Adipocyte (in vitro differentiated cells): Measurements from ENCODE around the gene CBX8.

ENCODE experiments used
- DNase-seq: peaks from one replicate; pipeline ENCODE4 v3.0.0-alpha.2; 2015; ENCODE audit warnings: low read depth
- H3K27me3 ChIP-seq: replicated peaks from 2 replicates; pipeline ENCODE4 v1.7.0; 2013; ENCODE audit warnings: mild to moderate bottlenecking, low read length, moderate library complexity; ENCODE audit not compliant: control insufficient read depth, insufficient read depth
- H3K36me3 ChIP-seq: 2 replicates; pipeline ENCODE4 v1.7.0; 2013; ENCODE audit warnings: low read length, mild to moderate bottlenecking, moderate library complexity; ENCODE audit not compliant: control insufficient read depth, insufficient read depth, severe bottlenecking
- H3K4me1 ChIP-seq: 2 replicates; pipeline ENCODE4 v1.7.0; 2013; ENCODE audit warnings: mild to moderate bottlenecking, low read length, moderate library complexity; ENCODE audit not compliant: control insufficient read depth, insufficient read depth
- H3K4me3 ChIP-seq: 2 replicates; pipeline ENCODE4 v1.7.0; 2013; ENCODE audit warnings: mild to moderate bottlenecking, low read length, moderate library complexity
- H3K9ac ChIP-seq: 2 replicates; pipeline ENCODE4 v1.7.0; 2013; ENCODE audit warnings: mild to moderate bottlenecking, low read length, moderate library complexity
- H3K9me3 ChIP-seq: 2 replicates; pipeline ENCODE4 v1.7.0; 2013; ENCODE audit warnings: mild to moderate bottlenecking, low read length, moderate library complexity; ENCODE audit not compliant: control insufficient read depth

CBX8 gene

DNA sequence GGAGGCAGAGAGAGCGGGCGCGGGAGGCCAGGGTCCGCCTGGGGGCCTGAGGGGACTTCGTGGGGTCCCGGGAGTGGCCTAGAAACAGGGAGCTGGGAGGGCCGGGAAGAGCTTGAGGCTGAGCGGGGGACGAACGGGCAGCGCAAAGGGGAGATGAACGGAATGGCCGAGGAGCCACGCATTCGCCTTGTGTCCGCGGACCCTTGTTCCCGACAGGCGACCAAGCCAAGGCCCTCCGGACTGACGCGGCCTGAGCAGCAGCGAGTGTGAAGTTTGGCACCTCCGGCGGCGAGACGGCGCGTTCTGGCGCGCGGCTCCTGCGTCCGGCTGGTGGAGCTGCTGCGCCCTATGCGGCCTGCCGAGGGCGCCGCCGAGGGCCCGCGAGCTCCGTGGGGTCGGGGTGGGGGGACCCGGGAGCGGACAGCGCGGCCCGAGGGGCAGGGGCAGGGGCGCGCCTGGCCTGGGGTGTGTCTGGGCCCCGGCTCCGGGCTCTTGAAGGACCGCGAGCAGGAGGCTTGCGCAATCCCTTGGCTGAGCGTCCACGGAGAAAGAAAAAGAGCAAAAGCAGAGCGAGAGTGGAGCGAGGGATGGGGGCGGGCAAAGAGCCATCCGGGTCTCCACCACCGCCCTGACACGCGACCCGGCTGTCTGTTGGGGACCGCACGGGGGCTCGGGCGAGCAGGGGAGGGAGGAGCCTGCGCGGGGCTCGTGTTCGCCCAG lies 43.6 kb upstream of the CBX8 start:
- Histone ChIP-seq H3K9me3 (no peaks in the 10 kb centered on the region), H3K27me3 (peaks cover 20% of the 10 kb centered on the region), H3K9ac (peak overlapping the region; percentile 72), H3K4me1 (peaks cover 34% of the 10 kb centered on the region), H3K36me3 (no peaks in the 10 kb centered on the region), H3K4me3 (peak overlapping the region; percentile 76)
- DNase-seq = peak; percentile 88

GRCh38 chr17:79839356-79840268 lies 42.7 kb upstream of the CBX8 start, which contains the start of gene CBX4:
CBX4 (minus strand) TSS chr17:79839440; CDS start chr17:79839251, 189 bp downstream.
- Histone ChIP-seq H3K36me3 (peaks cover 7% of the 10 kb centered on the region), H3K4me1 (peaks cover 29% of the 10 kb centered on the region), H3K9ac (peak within 1 kb of the TSS; percentile 92), H3K27me3 (peaks cover 20% of the 10 kb centered on the region), H3K9me3 (no peaks in the 10 kb centered on the region), H3K4me3 (peak within 1 kb of the TSS; percentile 97)
- DNase-seq = peak; percentile 98

DNA sequence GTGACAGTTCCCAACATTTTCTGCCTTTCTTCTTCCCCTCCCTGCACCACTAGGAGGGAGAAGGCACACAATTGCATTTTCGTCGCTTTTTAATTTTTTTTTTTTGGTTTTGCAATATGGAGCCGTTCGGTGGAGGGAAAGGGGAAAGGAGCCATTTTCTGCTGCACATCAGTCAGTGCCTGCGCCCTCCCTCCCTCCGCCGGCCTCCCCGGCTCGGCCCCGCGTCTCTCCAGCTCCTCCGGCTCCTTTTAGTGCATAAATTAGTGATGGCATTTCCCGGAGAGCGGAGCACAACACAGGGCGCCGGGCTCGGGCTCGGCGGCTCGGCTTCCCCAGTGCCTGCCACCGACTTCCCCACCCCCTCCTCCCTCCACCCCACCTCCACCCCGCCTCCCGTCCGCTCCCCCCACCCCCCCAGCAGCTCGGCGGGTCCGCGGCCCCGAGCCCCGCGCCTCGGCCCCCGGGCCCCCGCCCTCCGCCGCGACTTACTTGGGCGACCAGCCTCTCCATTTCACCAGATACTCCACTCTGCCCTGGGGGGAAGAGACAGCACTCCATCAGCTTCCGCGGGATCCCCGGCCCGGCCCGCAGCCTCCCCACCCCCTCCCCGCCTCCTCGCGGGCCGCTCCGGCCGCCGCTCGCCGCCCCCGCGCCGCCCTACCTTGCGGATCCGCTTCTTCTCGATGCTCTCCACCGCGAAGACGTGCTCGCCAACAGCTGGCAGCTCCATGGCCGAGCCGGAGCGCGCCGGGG lies 41.8 kb upstream of the CBX8 start:
- H3K36me3 ChIP-seq = peaks cover 10% of the 10 kb centered on the region
- no peaks in the 10 kb centered on the region for H3K9me3 ChIP-seq
- H3K4me3 ChIP-seq = peak overlapping the region; percentile 97
- H3K4me1 ChIP-seq = peaks cover 26% of the 10 kb centered on the region
- DNase-seq = peak; percentile 76
- peak overlapping the region; percentile 92 for H3K9ac ChIP-seq
- peaks cover 20% of the 10 kb centered on the region for H3K27me3 ChIP-seq

DNA sequence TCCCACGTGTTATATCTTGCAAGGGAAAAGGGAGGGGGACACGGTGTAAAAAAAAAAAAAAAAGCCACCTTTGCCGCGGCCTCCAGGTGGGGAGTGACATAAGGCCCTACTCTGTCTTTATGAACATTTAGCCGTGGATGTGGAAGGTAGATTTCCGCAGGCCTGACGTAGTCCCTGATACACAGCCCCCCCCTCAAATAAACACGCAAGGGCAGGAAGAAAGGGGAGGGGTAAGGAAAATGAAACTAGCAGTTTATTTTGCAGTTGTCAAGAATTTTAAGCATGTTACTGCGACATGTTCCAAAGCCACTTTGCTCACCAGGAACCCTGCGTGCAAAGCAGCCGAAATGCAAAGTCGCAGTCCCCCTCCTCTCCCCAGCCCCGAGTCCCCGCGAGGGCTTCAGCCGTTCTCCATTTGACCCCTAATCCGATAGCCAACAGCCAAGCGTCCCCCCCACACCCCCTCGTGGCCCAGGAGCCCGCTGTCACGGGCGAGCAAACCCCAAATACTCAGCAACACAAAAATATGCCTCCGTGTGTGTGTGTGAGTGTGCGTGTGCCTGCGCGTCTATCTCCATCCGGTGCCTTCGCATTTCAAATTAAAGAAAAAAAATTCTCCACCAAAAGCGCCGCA lies 41.1 kb upstream of the CBX8 start:
- no peaks in the 10 kb centered on the region for H3K9me3 ChIP-seq
- peak overlapping the region; percentile 92 for H3K9ac ChIP-seq
- peaks cover 20% of the 10 kb centered on the region for H3K27me3 ChIP-seq
- DNase-seq = no peak
- H3K4me3 ChIP-seq = peak overlapping the region; percentile 97
- peaks cover 15% of the 10 kb centered on the region for H3K36me3 ChIP-seq
- peaks cover 26% of the 10 kb centered on the region for H3K4me1 ChIP-seq

- H3K27me3 ChIP-seq = peaks cover 15% of the 10 kb centered on the region
- H3K9me3 ChIP-seq = no peaks in the 10 kb centered on the region
- H3K4me3 ChIP-seq = peak overlapping the region; percentile 97
- H3K9ac ChIP-seq = peak overlapping the region; percentile 92
- peaks cover 17% of the 10 kb centered on the region for H3K36me3 ChIP-seq
- peak; percentile 81 for DNase-seq
- H3K4me1 ChIP-seq = peaks cover 20% of the 10 kb centered on the region
Measured at GRCh38 chr17:79836972-79837887, 40.4 kb upstream of the CBX8 start.

GRCh38 chr17:79836510-79836971 lies 39.7 kb upstream of the CBX8 start:
- H3K27me3 ChIP-seq = peaks cover 8% of the 10 kb centered on the region
- peaks cover 25% of the 10 kb centered on the region for H3K4me1 ChIP-seq
- H3K9me3 ChIP-seq = no peaks in the 10 kb centered on the region
- peak overlapping the region; percentile 97 for H3K4me3 ChIP-seq
- no peak overlapping the region for H3K9ac ChIP-seq
- H3K36me3 ChIP-seq = peaks cover 17% of the 10 kb centered on the region
- DNase-seq = no peak

DNA sequence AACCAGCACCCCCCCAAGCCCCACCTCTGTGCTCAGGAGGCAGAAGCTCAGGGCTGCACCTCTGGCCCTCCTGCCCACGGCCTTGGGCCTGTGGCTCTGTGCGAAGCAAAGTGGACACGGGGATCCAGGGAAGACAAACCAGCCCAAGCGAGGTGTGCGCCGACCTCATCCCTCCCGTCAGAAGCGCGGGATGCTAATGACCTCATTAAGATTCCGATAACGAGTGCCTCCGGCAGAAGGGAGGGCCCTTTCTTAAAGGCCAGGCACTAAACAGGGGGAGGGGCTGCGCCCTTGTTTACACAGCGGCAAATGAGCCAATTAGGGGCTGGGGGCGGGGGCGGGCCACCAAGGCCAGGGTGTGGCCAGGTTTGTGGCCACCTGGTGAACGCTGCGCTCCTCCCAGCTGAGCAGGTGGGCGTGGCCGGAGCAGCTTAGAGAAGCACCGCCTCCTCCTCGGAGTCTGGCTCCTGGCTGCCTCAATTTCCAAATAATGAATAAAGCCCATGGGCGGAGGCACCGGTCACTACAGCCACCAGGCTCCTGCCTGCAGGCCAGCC lies 39.2 kb upstream of the CBX8 start:
- no peak overlapping the region for H3K4me3 ChIP-seq
- H3K36me3 ChIP-seq = peaks cover 17% of the 10 kb centered on the region
- no peaks in the 10 kb centered on the region for H3K9me3 ChIP-seq
- no peak for DNase-seq
- no peak overlapping the region for H3K9ac ChIP-seq
- H3K27me3 ChIP-seq = peaks cover 8% of the 10 kb centered on the region
- peaks cover 28% of the 10 kb centered on the region for H3K4me1 ChIP-seq

- H3K4me3 ChIP-seq = no peak overlapping the region
- peaks cover 28% of the 10 kb centered on the region for H3K4me1 ChIP-seq
Measured at GRCh38 chr17:79835470-79835899, 38.6 kb upstream of the CBX8 start.

DNA sequence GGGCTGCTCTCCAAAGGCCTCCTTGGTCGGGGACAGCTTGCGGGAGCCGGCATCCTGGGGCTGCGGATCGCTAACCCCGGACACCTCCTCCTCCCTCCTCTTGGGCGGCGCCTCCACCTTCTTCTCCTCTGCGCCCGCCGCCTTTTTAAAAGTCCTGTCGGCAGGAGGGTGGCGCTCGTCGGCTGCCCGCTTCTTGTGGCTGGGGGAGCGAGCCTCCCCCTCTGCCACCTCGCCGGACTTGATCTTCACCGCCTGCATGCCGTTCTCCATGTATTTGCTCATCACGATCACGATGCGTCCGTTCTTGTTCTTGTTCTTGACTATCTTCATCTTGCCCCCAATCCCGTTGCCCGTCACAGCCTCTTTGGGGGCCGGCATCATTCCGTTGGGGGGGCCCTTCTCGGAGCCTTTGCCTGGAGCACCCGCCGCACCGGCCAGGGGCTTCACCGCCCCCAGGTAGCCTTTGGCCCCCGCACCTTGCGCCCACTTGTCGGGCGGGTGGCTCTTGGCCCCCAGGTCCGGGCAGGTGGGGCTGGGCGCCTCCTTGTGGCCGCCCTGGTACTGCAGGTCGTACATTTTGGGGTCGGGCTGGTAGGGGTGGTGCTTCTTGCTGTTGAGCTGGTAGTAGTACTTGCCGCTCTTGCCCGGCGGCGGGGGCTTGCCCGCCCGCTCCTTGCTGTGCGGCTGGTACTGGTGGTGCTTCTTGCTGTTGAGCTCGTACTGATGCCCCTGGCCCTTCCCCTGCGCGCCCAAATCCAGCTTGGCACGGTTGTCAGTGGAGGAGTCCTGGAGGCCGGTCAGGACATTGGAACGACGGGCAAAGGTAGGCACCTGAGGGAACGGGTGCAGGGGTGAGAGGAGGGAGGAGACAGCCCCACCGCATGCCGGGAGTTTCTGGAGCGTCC lies 37.9 kb upstream of the CBX8 start:
- no peak overlapping the region for H3K4me3 ChIP-seq
- H3K27me3 ChIP-seq = peaks cover 8% of the 10 kb centered on the region
- H3K9me3 ChIP-seq = no peaks in the 10 kb centered on the region
- H3K4me1 ChIP-seq = peaks cover 28% of the 10 kb centered on the region
- no peak overlapping the region for H3K9ac ChIP-seq
- H3K36me3 ChIP-seq = peaks cover 17% of the 10 kb centered on the region
- DNase-seq = no peak

More at GRCh38 chr17:79835470-79835899, 38.6 kb upstream of the CBX8 start:
- Histone ChIP-seq H3K9me3 (no peaks in the 10 kb centered on the region), H3K9ac (no peak overlapping the region), H3K36me3 (peaks cover 17% of the 10 kb centered on the region), H3K27me3 (peaks cover 8% of the 10 kb centered on the region)
- DNase-seq = no peak
